Endothelial cell of umbilical vein (primary cell): ENCODE results near the gene MYH15. TPM values are rescaled to one million over a fixed set of nuclear protein-coding genes. Genes with fewer than 3 reads are reported as not detected.

Experiments
- BruUV-seq: library from RNA; stranded (reverse); fragments of 400-500 nt; replicated peaks from 2 replicates; lab custom pipeline; 2021; lab: Mats Ljungman, UMichigan
- CTCF ChIA-PET: fragments of 300-600, 350-600 bp; sonication (Branson Sonifier 250); formaldehyde crosslinking; loops from one replicate; lab custom pipeline; 2021; ENCODE audit warnings: antibody characterized with exemption, inconsistent platforms; lab: Charles Lee
- POLR2A ChIA-PET: fragments of 300-600, 350-600 bp; sonication (Branson Sonifier 250); formaldehyde crosslinking; loops from one replicate; lab custom pipeline; 2021; ENCODE audit warnings: antibody characterized with exemption, inconsistent platforms; lab: Charles Lee
- DNase-seq: peaks from one replicate; pipeline ENCODE4 v3.0.0-alpha.2; 2011; ENCODE audit warnings: low read depth, low spot score
- FAIRE-seq: peaks from 2 replicates; lab custom pipeline; 2011; peaks lifted over from hg19 to GRCh38; lab: Jason Lieb, UNC
- H2AFZ ChIP-seq: 2 replicates; pipeline ENCODE4 v1.6.0; 2012; ENCODE audit warnings: low read depth, low read length, control low read depth, inconsistent platforms
- H3K27ac ChIP-seq: 2 replicates; pipeline ENCODE4 v1.5.1; 2011; ENCODE audit warnings: low read depth, mild to moderate bottlenecking, control low read depth, low read length, moderate library complexity; ENCODE audit not compliant: insufficient read depth
- H3K27me3 ChIP-seq, 2 experiments: 2 replicates each; pipeline versions ENCODE4 v1.6.0 to v1.6.1; 2011; ENCODE audit warnings: low read length in 2 of 2, mixed read lengths in 1 of 2; ENCODE audit not compliant: control insufficient read depth in 2 of 2, insufficient read depth in 2 of 2
- H3K36me3 ChIP-seq, 2 experiments: 2 replicates in 1 of 2; 3 replicates in 1 of 2; pipeline ENCODE4 v1.5.1; 2011; ENCODE audit warnings: low read length in 2 of 2, mild to moderate bottlenecking in 1 of 2, moderate library complexity in 1 of 2; ENCODE audit not compliant: control insufficient read depth in 2 of 2, insufficient read depth in 2 of 2; ENCODE audit errors: extremely low read depth in 1 of 2
- H3K4me1 ChIP-seq: 3 replicates; pipeline ENCODE4 v1.5.1; 2011; ENCODE audit warnings: mild to moderate bottlenecking, low read length; ENCODE audit not compliant: control insufficient read depth, insufficient read depth; ENCODE audit errors: extremely low read depth
- H3K4me2 ChIP-seq: 2 replicates; pipeline ENCODE4 v1.6.1; 2011; ENCODE audit warnings: low read length, control low read depth, mixed read lengths; ENCODE audit not compliant: insufficient read depth
- H3K4me3 ChIP-seq, 3 experiments: fragments of 200-600 bp in 1 of 3; sonication (generic), shearing (Covaris generic) in 1 of 3; replicated peaks in 1 of 3; 2 replicates each; pipeline ENCODE4 v1.5.1; 2011 to 2016; ENCODE audit warnings: control low read depth in 3 of 3, low read length in 3 of 3, mild to moderate bottlenecking in 2 of 3, inconsistent platforms in 1 of 3, low read depth in 1 of 3, moderate library complexity in 1 of 3; ENCODE audit not compliant: insufficient read depth in 1 of 3
- H3K79me2 ChIP-seq: 2 replicates; pipeline ENCODE4 v1.6.0; 2012; ENCODE audit warnings: low read length, inconsistent platforms; ENCODE audit not compliant: control insufficient read depth, insufficient read depth
- H3K9ac ChIP-seq: replicated peaks from 2 replicates; pipeline ENCODE3; 2011; ENCODE audit warnings: low read length, control low read depth; ENCODE audit not compliant: insufficient read depth; ENCODE audit errors: extremely low read depth
- H3K9me1 ChIP-seq: replicated peaks from 3 replicates; pipeline ENCODE4 v1.6.0; 2011; ENCODE audit warnings: mild to moderate bottlenecking, low read length; ENCODE audit not compliant: control insufficient read depth, insufficient read depth; ENCODE audit errors: extremely low read depth
- H3K9me3 ChIP-seq: replicated peaks from 2 replicates; pipeline ENCODE4 v1.5.1; 2012; ENCODE audit warnings: low read length, inconsistent platforms; ENCODE audit not compliant: control insufficient read depth, insufficient read depth
- H4K20me1 ChIP-seq: replicated peaks from 2 replicates; pipeline ENCODE3; 2011; ENCODE audit warnings: mild to moderate bottlenecking, low read length; ENCODE audit not compliant: control insufficient read depth, insufficient read depth; ENCODE audit errors: extremely low read depth
- CTCF ChIP-seq, 2 donors: IDR thresholded peaks; 1 replicate in 1 of 2; 2 replicates in 1 of 2; pipeline ENCODE4 v1.5.1; 2011; ENCODE audit warnings: low read length in 2 of 2, mild to moderate bottlenecking in 2 of 2, moderate library complexity in 2 of 2, control low read depth in 1 of 2, inconsistent platforms in 1 of 2, low read depth in 1 of 2; ENCODE audit not compliant: insufficient read depth in 1 of 2; ENCODE audit errors: extremely low read depth in 1 of 2
- EZH2 ChIP-seq: IDR thresholded peaks from 2 replicates; pipeline ENCODE4 v1.6.1; 2012; ENCODE audit warnings: borderline replicate concordance, low read depth, mild to moderate bottlenecking, moderate library complexity, low read length, inconsistent platforms; ENCODE audit not compliant: severe bottlenecking
- FOS ChIP-seq: IDR thresholded peaks from 2 replicates; pipeline ENCODE4 v1.6.1; 2011; ENCODE audit warnings: mild to moderate bottlenecking, low read length, moderate library complexity, borderline replicate concordance; ENCODE audit not compliant: insufficient read depth
- GATA2 ChIP-seq: IDR thresholded peaks from 2 replicates; pipeline ENCODE4 v1.7.0; 2011; ENCODE audit warnings: low read depth, mild to moderate bottlenecking, moderate library complexity, mixed read lengths, low read length; ENCODE audit not compliant: insufficient read length, insufficient read depth
- JUN ChIP-seq: IDR thresholded peaks from 2 replicates; pipeline ENCODE4 v1.6.1; 2011; ENCODE audit warnings: borderline replicate concordance, low read depth; ENCODE audit not compliant: insufficient read length, insufficient read depth
- MAX ChIP-seq: IDR thresholded peaks from 2 replicates; pipeline ENCODE4 v1.6.1; 2011; ENCODE audit not compliant: insufficient read depth, insufficient read length
- MYC ChIP-seq: IDR thresholded peaks from one replicate; pipeline ENCODE4 v1.6.1; 2011; ENCODE audit warnings: mild to moderate bottlenecking, low read depth, low read length
- POLR2A ChIP-seq: IDR thresholded peaks from 2 replicates; pipeline ENCODE4 v1.6.1; 2012; ENCODE audit warnings: low read depth, mild to moderate bottlenecking, control low read depth, low read length
- POLR2AphosphoS5 ChIP-seq: IDR thresholded peaks from 2 replicates; pipeline ENCODE4 v1.6.1; 2012; ENCODE audit warnings: low read depth, mild to moderate bottlenecking, control low read depth, low read length, moderate library complexity; ENCODE audit not compliant: insufficient read depth
- dilution Hi-C: fragments of 300-500 bp; cut with MboI; formaldehyde crosslinking; loops from one replicate; pipeline ENCODE4 v1.15.0; 2019; ENCODE audit warnings: low sequenced_read_pairs; ENCODE audit not compliant: extremely low pct_ligation_motif_present
- intact Hi-C: fragments of 100-400 bp; cut with micrococcal nuclease; formaldehyde crosslinking; loops from one replicate; pipeline ENCODE4 v1.10.0; 2022
- polyA plus RNA-seq, 4 experiments: library from polyadenylated mRNA; depleted of rRNA in 3 of 4; stranded (reverse) in 3 of 4; unstranded in 1 of 4; fragments of >200 nt; gene quantifications; 2 replicates each; pipeline versions ENCODE4 v1.2.1 to v1.2.3, GENCODE V29; 2011 to 2012; ENCODE audit warnings: missing spikeins in 1 of 4
- total RNA-seq: library from RNA; stranded (reverse); gene quantifications from 2 replicates; pipeline ENCODE4 v1.2.3, GENCODE V29; 2021

The MYH15 gene
- total and polyA plus RNA-seq, 2 donors (not counting 3 experiments of a cell fraction or from before 2014, with no cell fraction given) = 0.27 TPM; not detected in 1

DNA sequence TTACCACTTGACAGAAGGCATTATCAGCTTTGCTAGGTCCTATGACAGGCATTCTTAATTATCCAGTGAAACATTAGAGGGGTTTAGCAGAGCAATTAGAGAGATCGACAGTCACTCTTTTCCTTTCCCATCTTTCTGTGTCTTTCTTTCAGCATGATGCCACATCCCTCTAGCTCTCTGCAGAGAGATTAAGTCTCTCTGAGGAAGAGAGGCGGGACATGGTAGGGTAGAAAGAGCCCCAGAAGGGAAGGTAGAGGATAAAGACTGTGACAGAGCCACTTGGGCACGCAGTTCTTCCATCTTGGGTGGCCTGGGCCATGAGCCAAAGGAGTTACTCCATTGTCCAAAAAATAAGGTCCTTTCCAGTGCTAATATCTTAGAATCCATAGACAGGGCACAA, 158.2 kb downstream of the MYH15 start:
- Histone ChIP-seq H2AFZ (no peak overlapping the region), H4K20me1 (no peaks in the 10 kb centered on the region), H3K4me2 (no peak overlapping the region), H3K9ac (no peak overlapping the region), H3K79me2 (no peaks in the 10 kb centered on the region), H3K27me3 (peaks cover 0 to 2% of the 10 kb centered on the region in 2 experiments), H3K4me1 (no peaks in the 10 kb centered on the region), H3K9me3 (no peaks in the 10 kb centered on the region), H3K36me3 (no peaks in the 10 kb centered on the region), H3K4me3 (no peak overlapping the region), H3K9me1 (no peaks in the 10 kb centered on the region), H3K27ac (no peak overlapping the region)
- POLR2A ChIA-PET = no interaction called here
- dilution Hi-C loops = no loop called here
- no TSS peak for BruUV-seq
- TF ChIP-seq CTCF (IDR thresholded peaks at IDR 0.05; ENCODE audit: extremely low read depth in 1 of 2, insufficient read depth in 1 of 2, low read depth in 1 of 2, low read length in 2 of 2) (no peak), POLR2AphosphoS5 (no peak), JUN (no peak), GATA2 (no peak), POLR2A (no peak), EZH2 (no peak), MAX (no peak), FOS (no peak), MYC (no peak)
- intact Hi-C loops = no loop called here
- CTCF ChIA-PET = no interaction called here
- DNase-seq (no peak), FAIRE-seq (no peak)
